ENCODE data around the gene LDLRAD3. TPM values are rescaled to one million over a fixed set of nuclear protein-coding genes. Genes with fewer than 3 reads are reported as not detected.

The LDLRAD3 gene
- total RNA-seq, 1 experiment from 2014 or later: 19.0 TPM

DNA sequence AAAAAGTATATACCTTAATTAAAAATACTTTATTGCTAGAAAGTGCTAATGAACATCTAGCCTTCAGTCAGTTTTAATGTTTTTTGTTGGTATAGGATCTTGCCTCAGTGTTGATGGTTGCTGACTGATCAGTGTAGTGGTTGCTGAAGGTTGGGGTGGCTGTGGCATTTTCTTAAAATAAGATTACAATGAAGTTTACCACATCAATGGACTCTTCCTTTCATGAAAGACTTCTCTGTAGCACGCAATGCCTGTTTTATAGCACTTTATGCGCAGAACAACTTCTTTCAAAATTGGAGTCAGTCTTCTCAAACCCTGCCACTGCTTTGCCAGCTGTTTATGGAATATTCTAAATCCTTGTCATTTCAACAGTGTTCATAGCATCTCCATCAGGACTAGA lies 50.6 kb downstream of the LDLRAD3 start:
- Histone ChIP-seq H3K4me1 (ENCODE audit: control insufficient read depth in 1 of 2, insufficient read depth in 2 of 2, low read length in 2 of 2) (no peaks in the 10 kb centered on the region), H3K9me3 (ENCODE audit: control insufficient read depth in 1 of 2, insufficient read depth in 1 of 2, low read depth in 1 of 2, low read length in 2 of 2) (no peaks in the 10 kb centered on the region), H3K9me2 (ENCODE audit: insufficient read depth) (no peaks in the 10 kb centered on the region), H3K4me2 (ENCODE audit: low read length) (no peak overlapping the region), H3K79me2 (ENCODE audit: insufficient read depth, low read length) (peaks cover 17% of the 10 kb centered on the region), H4K20me1 (ENCODE audit: insufficient read depth) (no peaks in the 10 kb centered on the region), H3K27me3 (ENCODE audit: insufficient read depth, low read length) (no peaks in the 10 kb centered on the region), H3K9ac (ENCODE audit: low read length) (no peak overlapping the region), H3K27ac (ENCODE audit: low read depth, low read length) (no peak overlapping the region), H2AFZ (ENCODE audit: low read depth, low read length, poor library complexity, severe bottlenecking) (no peak overlapping the region), H3K36me3 (ENCODE audit: control insufficient read depth in 1 of 2, insufficient read depth in 2 of 2, low read length in 2 of 2) (no peaks in the 10 kb centered on the region), H3K4me3 (replicated peaks in 1 of 2; ENCODE audit: low read depth in 1 of 2, low read length in 2 of 2) (no peak overlapping the region)
- ATAC-seq: no peak
- intact Hi-C loops (cut with micrococcal nuclease): no loop called here
- TF ChIP-seq ELF1 (IDR thresholded peaks at IDR 0.05; ENCODE audit: borderline replicate concordance, low read depth) (no peak), EGR1 (IDR thresholded peaks at IDR 0.05; ENCODE audit: low read depth) (no peak), SRF (IDR thresholded peaks at IDR 0.05; ENCODE audit: low read depth) (no peak), TCF7L2 (IDR thresholded peaks at IDR 0.05; ENCODE audit: borderline replicate concordance, extremely low read depth, insufficient read depth, insufficient read length) (no peak), JUND (IDR thresholded peaks at IDR 0.05) (no peak), CEBPB (IDR thresholded peaks at IDR 0.05; ENCODE audit: low read depth) (no peak)
- TF ChIP-seq, protein P1, sequence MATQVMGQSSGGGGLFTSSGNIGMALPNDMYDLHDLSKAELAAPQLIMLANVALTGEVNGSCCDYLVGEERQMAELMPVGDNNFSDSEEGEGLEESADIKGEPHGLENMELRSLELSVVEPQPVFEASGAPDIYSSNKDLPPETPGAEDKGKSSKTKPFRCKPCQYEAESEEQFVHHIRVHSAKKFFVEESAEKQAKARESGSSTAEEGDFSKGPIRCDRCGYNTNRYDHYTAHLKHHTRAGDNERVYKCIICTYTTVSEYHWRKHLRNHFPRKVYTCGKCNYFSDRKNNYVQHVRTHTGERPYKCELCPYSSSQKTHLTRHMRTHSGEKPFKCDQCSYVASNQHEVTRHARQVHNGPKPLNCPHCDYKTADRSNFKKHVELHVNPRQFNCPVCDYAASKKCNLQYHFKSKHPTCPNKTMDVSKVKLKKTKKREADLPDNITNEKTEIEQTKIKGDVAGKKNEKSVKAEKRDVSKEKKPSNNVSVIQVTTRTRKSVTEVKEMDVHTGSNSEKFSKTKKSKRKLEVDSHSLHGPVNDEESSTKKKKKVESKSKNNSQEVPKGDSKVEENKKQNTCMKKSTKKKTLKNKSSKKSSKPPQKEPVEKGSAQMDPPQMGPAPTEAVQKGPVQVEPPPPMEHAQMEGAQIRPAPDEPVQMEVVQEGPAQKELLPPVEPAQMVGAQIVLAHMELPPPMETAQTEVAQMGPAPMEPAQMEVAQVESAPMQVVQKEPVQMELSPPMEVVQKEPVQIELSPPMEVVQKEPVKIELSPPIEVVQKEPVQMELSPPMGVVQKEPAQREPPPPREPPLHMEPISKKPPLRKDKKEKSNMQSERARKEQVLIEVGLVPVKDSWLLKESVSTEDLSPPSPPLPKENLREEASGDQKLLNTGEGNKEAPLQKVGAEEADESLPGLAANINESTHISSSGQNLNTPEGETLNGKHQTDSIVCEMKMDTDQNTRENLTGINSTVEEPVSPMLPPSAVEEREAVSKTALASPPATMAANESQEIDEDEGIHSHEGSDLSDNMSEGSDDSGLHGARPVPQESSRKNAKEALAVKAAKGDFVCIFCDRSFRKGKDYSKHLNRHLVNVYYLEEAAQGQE (IDR thresholded peaks at IDR 0.05; ENCODE audit: low read depth): no peak
- POLR2A ChIA-PET: no interaction called here
- RAD21 ChIA-PET (ENCODE audit: low non-redundant PET in 1 of 2, low total read pairs in 2 of 2, uncharacterized antibody in 2 of 2, unreplicated experiment in 2 of 2): no interaction called here
- no TSS peak for BruUV-seq (replicated peaks)
- no peak for DNase-seq (ENCODE audit: low read depth, low spot score)
- CTCF ChIA-PET: no interaction called here
